Measurements from ENCODE around the gene PGAM1.

DNA sequence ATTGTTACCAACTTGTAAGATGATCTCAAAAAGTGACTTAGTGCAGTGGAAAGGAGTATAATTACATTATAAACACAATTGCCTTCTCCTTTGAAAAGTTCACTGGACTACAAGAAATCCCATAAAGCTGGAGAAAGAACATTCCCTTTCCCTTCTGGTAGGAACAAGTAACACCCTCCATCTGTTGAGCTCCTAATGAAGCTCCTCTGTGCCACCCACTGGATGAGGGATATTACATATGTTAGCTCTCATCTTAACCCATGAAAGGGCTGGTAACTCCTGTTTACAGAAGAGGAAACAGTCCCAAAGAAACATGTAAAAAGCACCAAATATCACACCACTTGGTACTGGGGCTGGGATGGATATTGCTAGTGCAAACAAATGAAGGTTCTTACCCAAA lies 8.1 kb downstream of the PGAM1 start:
- TF ChIP-seq CTCF (IDR thresholded peaks at IDR 0.05) (no peak), POLR2A (IDR thresholded peaks at IDR 0.05) (no peak), EP300 (IDR thresholded peaks at IDR 0.05) (no peak)
